B cell (primary cell): ENCODE data around the gene DHX57. TPM values are rescaled to one million over a fixed set of nuclear protein-coding genes. Genes with fewer than 3 reads are reported as not detected.

ENCODE experiments used
- ATAC-seq: fragments of 200-7000 bp; cut with Tn5 transposase; one replicate; pipeline ENCODE4 v1.10.0; 2021; ENCODE audit warnings: low read depth, mild to moderate bottlenecking, moderate number of reproducible peaks, moderate library complexity
- CTCF ChIA-PET: fragments of 350-600 bp; sonication (Branson Sonifier 250); formaldehyde crosslinking; loops from one replicate; lab custom pipeline; 2021; ENCODE audit warnings: antibody characterized with exemption, inconsistent platforms; lab: Charles Lee
- POLR2A ChIA-PET: fragments of 350-600 bp; sonication (Branson Sonifier 250); formaldehyde crosslinking; loops from one replicate; lab custom pipeline; 2021; ENCODE audit warnings: antibody characterized with exemption; lab: Charles Lee
- DNase-seq: peaks from one replicate; pipeline ENCODE4 v3.0.0; 2013
- H2AFZ ChIP-seq: 2 replicates; pipeline ENCODE4 v1.6.1; 2012; ENCODE audit warnings: mild to moderate bottlenecking, low read depth, low read length; ENCODE audit not compliant: insufficient read depth, poor library complexity, severe bottlenecking
- H3K27ac ChIP-seq, 2 donors: 1 replicate in 1 of 2; 2 replicates in 1 of 2; pipeline ENCODE4 v1.5.1; 2012 to 2013; ENCODE audit warnings: low read length in 2 of 2, mild to moderate bottlenecking in 2 of 2, moderate library complexity in 1 of 2
- H3K27me3 ChIP-seq, 4 experiments: fragments of 200-600 bp in 1 of 4; sonication (generic) in 1 of 4; replicated peaks in 1 of 4; 1 replicate in 2 of 4; 2 replicates in 2 of 4; pipeline versions ENCODE4 v1.6.1 to v1.7.0; 2013 to 2016; ENCODE audit warnings: low read length in 3 of 4, mild to moderate bottlenecking in 2 of 4, mixed read lengths in 1 of 4, moderate library complexity in 1 of 4; ENCODE audit not compliant: insufficient read depth in 4 of 4, control insufficient read depth in 3 of 4; ENCODE audit errors: control extremely low read depth in 1 of 4
- H3K36me3 ChIP-seq, 2 experiments: replicated peaks in 1 of 2; 1 replicate in 1 of 2; 2 replicates in 1 of 2; pipeline versions ENCODE4 v1.6.1 to v1.7.1; 2013; ENCODE audit warnings: low read length in 1 of 2; ENCODE audit not compliant: insufficient read depth in 2 of 2, control insufficient read depth in 1 of 2; ENCODE audit errors: control extremely low read depth in 1 of 2, extremely low read depth in 1 of 2
- H3K4me1 ChIP-seq, 2 donors: fragments of 200-600 bp in 1 of 2; sonication (generic) in 1 of 2; 1 replicate in 1 of 2; 2 replicates in 1 of 2; pipeline versions ENCODE4 v1.5.1 to v1.6.1; 2013 to 2017; ENCODE audit warnings: low read length in 2 of 2; ENCODE audit not compliant: control insufficient read depth in 2 of 2, insufficient read depth in 2 of 2
- H3K4me2 ChIP-seq: replicated peaks from 2 replicates; pipeline ENCODE3; 2012; ENCODE audit warnings: mild to moderate bottlenecking, low read depth, low read length; ENCODE audit not compliant: poor library complexity, severe bottlenecking
- H3K4me3 ChIP-seq, 5 experiments: fragments of 200-600 bp in 1 of 5; sonication (generic) in 1 of 5; 1 replicate in 3 of 5; 2 replicates in 2 of 5; pipeline versions ENCODE4 v1.5.1 to v1.7.0; 2011 to 2016; ENCODE audit warnings: low read length in 4 of 5, mild to moderate bottlenecking in 4 of 5, low read depth in 2 of 5, control low read depth in 1 of 5, moderate library complexity in 1 of 5; ENCODE audit not compliant: insufficient read depth in 1 of 5; ENCODE audit errors: control extremely low read depth in 1 of 5, extremely low read depth in 1 of 5
- H3K79me2 ChIP-seq: fragments of 200-600 bp; sonication (generic); one replicate; pipeline ENCODE4 v1.6.0; 2016; ENCODE audit warnings: low read length; ENCODE audit not compliant: control insufficient read depth, insufficient read depth
- H3K9ac ChIP-seq: fragments of 200-600 bp; sonication (generic); 2 replicates; pipeline ENCODE4 v1.6.1; 2017; ENCODE audit warnings: mild to moderate bottlenecking, low read length, moderate library complexity
- H3K9me3 ChIP-seq, 3 donors: one replicate each; pipeline versions ENCODE4 v1.6.1 to v1.7.1; 2013; ENCODE audit warnings: low read length in 2 of 3; ENCODE audit not compliant: control insufficient read depth in 2 of 3, insufficient read depth in 1 of 3; ENCODE audit errors: control extremely low read depth in 1 of 3
- H4K20me1 ChIP-seq: 2 replicates; pipeline ENCODE4 v1.6.0; 2012; ENCODE audit warnings: mild to moderate bottlenecking, low read length; ENCODE audit not compliant: insufficient read depth, control insufficient read depth, poor library complexity, severe bottlenecking
- H3K27ac Mint-ChIP-seq: one replicate; pipeline ENCODE4 v1.8.0; 2021; ENCODE audit warnings: mixed read lengths
- H3K27me3 Mint-ChIP-seq: one replicate; pipeline ENCODE4 v1.8.0; 2021; ENCODE audit warnings: mixed read lengths
- H3K4me1 Mint-ChIP-seq: one replicate; pipeline ENCODE4 v1.8.0; 2021; ENCODE audit warnings: mixed read lengths
- H3K4me3 Mint-ChIP-seq: one replicate; pipeline ENCODE4 v1.8.0; 2021; ENCODE audit warnings: mixed read lengths
- H3K9me3 Mint-ChIP-seq: one replicate; pipeline ENCODE4 v1.8.0; 2022; ENCODE audit warnings: mixed read lengths; ENCODE audit not compliant: insufficient read depth
- EZH2 ChIP-seq: IDR thresholded peaks from 2 replicates; pipeline ENCODE4 v1.6.1; 2012; ENCODE audit warnings: borderline replicate concordance, low read depth, mild to moderate bottlenecking, moderate library complexity, low read length; ENCODE audit not compliant: insufficient read depth, poor library complexity, severe bottlenecking
- WGBS: methylation state at CpG from one replicate; pipeline ENCODE4 v1.1.5; 2013; ENCODE audit warnings: missing lambda C conversion rate; ENCODE audit not compliant: insufficient coverage; 5-methylcytosine and 5-hydroxymethylcytosine counted together
- intact Hi-C: fragments of 100-400 bp; cut with micrococcal nuclease; formaldehyde crosslinking; loops from one replicate; pipeline ENCODE4 v1.10.0; 2022
- polyA plus RNA-seq: library from polyadenylated mRNA; depleted of rRNA; stranded (reverse); fragments of >200 nt; gene quantifications from 2 replicates; pipeline ENCODE4 v1.2.3, GENCODE V29; 2012
- total RNA-seq, 2 donors: library from RNA; stranded (reverse); fragments of 120-200 nt in 1 of 2; gene quantifications; 1 replicate in 1 of 2; 2 replicates in 1 of 2; pipeline versions ENCODE4 v1.2.3 to v1.2.4, GENCODE V29; 2013 to 2022
- TF ChIP-seq, protein P1 (sequence below): fragments of 200-600 bp; IDR thresholded peaks from one replicate; pipeline ENCODE4 v1.8.0; 2022; ENCODE audit warnings: antibody characterized with exemption, mild to moderate bottlenecking

Gene DHX57
- total and polyA plus RNA-seq, 2 donors (not counting 1 experiment from before 2014, with no cell fraction given): 7.7 to 25.0 TPM

DNA sequence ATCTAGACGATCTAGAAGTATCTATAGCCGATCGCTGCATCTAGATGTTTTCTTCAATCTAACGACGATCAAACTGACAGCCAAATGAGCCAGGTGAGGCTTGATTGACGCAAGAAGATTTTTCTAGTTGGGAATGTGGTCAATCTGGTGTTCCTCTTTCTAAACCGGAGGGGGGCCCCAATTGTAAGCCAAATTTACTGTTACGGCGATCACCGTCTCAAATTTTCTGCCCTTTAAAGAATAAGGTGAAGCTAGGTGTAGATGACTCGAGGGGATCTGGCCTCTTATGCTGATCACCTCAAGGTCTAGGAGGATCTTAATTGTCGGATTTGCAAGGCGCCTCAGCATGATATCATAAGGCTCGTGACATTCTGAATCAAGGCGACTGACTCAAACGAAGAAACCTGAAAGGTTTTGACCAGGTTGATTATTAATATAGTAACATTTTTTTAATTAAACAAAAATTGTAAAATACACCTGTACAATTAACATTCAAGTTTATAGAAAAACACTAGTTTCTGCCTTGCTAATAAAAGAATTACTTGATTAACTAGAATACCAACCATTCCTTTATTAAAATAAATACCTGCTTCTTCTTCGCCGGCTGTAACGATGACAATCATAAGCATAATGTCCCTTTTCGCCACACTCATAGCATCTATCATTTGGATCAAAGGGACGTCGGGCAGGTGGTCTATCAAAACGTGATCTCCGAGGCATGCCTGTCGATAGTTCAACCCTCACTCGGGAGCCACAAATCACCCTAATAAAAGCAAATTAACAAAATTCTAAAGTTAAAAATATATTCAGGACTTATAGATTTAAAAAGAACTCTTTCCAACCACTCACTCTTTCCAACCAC is 126.6 kb downstream of the DHX57 start:
- WGBS: 68% methylated on average over 18 of the region's 26 CpGs
- peaks cover 55% of the 10 kb centered on the region for H4K20me1 ChIP-seq
- Mint-ChIP-seq H3K9me3 (no peaks in the 10 kb centered on the region), H3K4me1 (peaks cover 61% of the 10 kb centered on the region), H3K27me3 (no peaks in the 10 kb centered on the region), H3K27ac (peak overlapping the region; percentile 99), H3K4me3 (peak overlapping the region; percentile 99)
- peaks cover 38 to 41% of the 10 kb centered on the region in 2 donors for H3K4me1 ChIP-seq
- no peak overlapping the region for H2AFZ ChIP-seq
- peak; percentile 56 for DNase-seq
- no peak for ATAC-seq
- H3K27me3 ChIP-seq: no peaks in the 10 kb centered on the region
- H3K9ac ChIP-seq: peak overlapping the region; percentile 100
- intact Hi-C loops: loop anchor here (5.0 kb wide), 1 partner anchor 483 kb away; no protein-coding TSS in a partner anchor
- ChIA-PET POLR2A (interaction anchor here (2.3 kb wide), 2 partner anchors 91 to 216 kb away, joined by 8 to 18 read pairs; no protein-coding TSS in a partner anchor), CTCF (interaction anchor here (0.6 to 2.4 kb wide), 2 partner anchors 27 to 146 kb away, joined by 3 to 8 read pairs; no protein-coding TSS in a partner anchor)
- H3K36me3 ChIP-seq: peaks cover 26 to 57% of the 10 kb centered on the region in 2 experiments
- H3K4me3 ChIP-seq: peak overlapping the region; percentile 78 to 100 (median 98)
- TF ChIP-seq EZH2: no peak
- H3K9me3 ChIP-seq: no peaks in the 10 kb centered on the region
- peak overlapping the region; percentile 85 for H3K4me2 ChIP-seq
- H3K79me2 ChIP-seq: peaks cover 58% of the 10 kb centered on the region
- H3K27ac ChIP-seq: peak overlapping the region in 1 of 2 donors; percentile 99

GRCh38 chr2:38748391-38748790 is 127.3 kb downstream of the DHX57 start:
- no peak overlapping the region for H3K4me2 ChIP-seq

More at GRCh38 chr2:38748391-38748790, 127.3 kb downstream of the DHX57 start:
- Histone ChIP-seq H3K4me3 (no peak overlapping the region), H3K27me3 (no peaks in the 10 kb centered on the region), H3K27ac (peak overlapping the region in 1 of 2 donors; percentile 48), H3K79me2 (peaks cover 54% of the 10 kb centered on the region), H3K4me1 (peaks cover 34 to 35% of the 10 kb centered on the region in 2 donors), H3K9me3 (no peaks in the 10 kb centered on the region), H3K9ac (no peak overlapping the region), H4K20me1 (peaks cover 63% of the 10 kb centered on the region), H2AFZ (no peak overlapping the region), H3K36me3 (peaks cover 26 to 65% of the 10 kb centered on the region in 2 experiments)
- H3K4me3 Mint-ChIP-seq: no peak overlapping the region
- DNase-seq (no peak), ATAC-seq (no peak)
- CTCF ChIA-PET: interaction anchor here (2.4 kb wide), 1 partner anchor 145 kb away, joined by 8 read pairs; no protein-coding TSS in a partner anchor
- 96% methylated on average over 7 of the region's 9 CpGs for WGBS
- H3K27me3 Mint-ChIP-seq: no peaks in the 10 kb centered on the region
- no peak overlapping the region for H3K27ac Mint-ChIP-seq
- POLR2A ChIA-PET: interaction anchor here (0.7 kb wide), 1 partner anchor 127 kb away, joined by 3 read pairs; no protein-coding TSS in a partner anchor
- peaks cover 62% of the 10 kb centered on the region for H3K4me1 Mint-ChIP-seq
- intact Hi-C loops: loop anchor here (5.0 kb wide), 1 partner anchor 484 kb away; no protein-coding TSS in a partner anchor
- TF ChIP-seq EZH2: no peak
- TF ChIP-seq, protein P1, sequence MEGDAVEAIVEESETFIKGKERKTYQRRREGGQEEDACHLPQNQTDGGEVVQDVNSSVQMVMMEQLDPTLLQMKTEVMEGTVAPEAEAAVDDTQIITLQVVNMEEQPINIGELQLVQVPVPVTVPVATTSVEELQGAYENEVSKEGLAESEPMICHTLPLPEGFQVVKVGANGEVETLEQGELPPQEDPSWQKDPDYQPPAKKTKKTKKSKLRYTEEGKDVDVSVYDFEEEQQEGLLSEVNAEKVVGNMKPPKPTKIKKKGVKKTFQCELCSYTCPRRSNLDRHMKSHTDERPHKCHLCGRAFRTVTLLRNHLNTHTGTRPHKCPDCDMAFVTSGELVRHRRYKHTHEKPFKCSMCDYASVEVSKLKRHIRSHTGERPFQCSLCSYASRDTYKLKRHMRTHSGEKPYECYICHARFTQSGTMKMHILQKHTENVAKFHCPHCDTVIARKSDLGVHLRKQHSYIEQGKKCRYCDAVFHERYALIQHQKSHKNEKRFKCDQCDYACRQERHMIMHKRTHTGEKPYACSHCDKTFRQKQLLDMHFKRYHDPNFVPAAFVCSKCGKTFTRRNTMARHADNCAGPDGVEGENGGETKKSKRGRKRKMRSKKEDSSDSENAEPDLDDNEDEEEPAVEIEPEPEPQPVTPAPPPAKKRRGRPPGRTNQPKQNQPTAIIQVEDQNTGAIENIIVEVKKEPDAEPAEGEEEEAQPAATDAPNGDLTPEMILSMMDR: no peak
- H3K9me3 Mint-ChIP-seq: no peaks in the 10 kb centered on the region
